HL-60 (cell line): ENCODE results near the gene FBXL15.

Experiments
- CTCF ChIP-seq: IDR thresholded peaks from one replicate; pipeline ENCODE4 v1.5.1; 2011; ENCODE audit warnings: low read length, control low read depth, inconsistent platforms; ENCODE audit not compliant: insufficient read depth
- POLR2AphosphoS5 ChIP-seq: IDR thresholded peaks from 2 replicates; pipeline ENCODE4 v1.6.1; 2012; ENCODE audit warnings: low read depth

GRCh38 chr10:102392306-102392705, 28.3 kb upstream of the FBXL15 start:
- TF ChIP-seq CTCF (no peak), POLR2AphosphoS5 (no peak)
